Measurements from ENCODE around the gene ST3GAL5.

Gene ST3GAL5

GRCh38 chr2:85917887-85918795, 29.4 kb upstream of the ST3GAL5 start:
- in situ Hi-C loops (cut with MboI; ENCODE audit: low sequenced_read_pairs) = no loop called here

- in situ Hi-C loops (cut with MboI; ENCODE audit: low sequenced_read_pairs) = no loop called here
Measured at GRCh38 chr2:85915606-85916303, 27.0 kb upstream of the ST3GAL5 start.

- in situ Hi-C loops (cut with MboI; ENCODE audit: low sequenced_read_pairs) = no loop called here
Measured at GRCh38 chr2:85914922-85915321, 26.1 kb upstream of the ST3GAL5 start.

GRCh38 chr2:85913884-85914881, 25.4 kb upstream of the ST3GAL5 start:
- in situ Hi-C loops (cut with MboI; ENCODE audit: low sequenced_read_pairs) = no loop called here

- in situ Hi-C loops (cut with MboI; ENCODE audit: low sequenced_read_pairs) = no loop called here
Measured at GRCh38 chr2:85911814-85912692, 23.3 kb upstream of the ST3GAL5 start.

- in situ Hi-C loops (cut with MboI; ENCODE audit: low sequenced_read_pairs) = no loop called here
Measured at GRCh38 chr2:85911097-85911496, 22.3 kb upstream of the ST3GAL5 start.

GRCh38 chr2:85909005-85909404, 20.2 kb upstream of the ST3GAL5 start:
- in situ Hi-C loops (cut with MboI; ENCODE audit: low sequenced_read_pairs) = no loop called here

- in situ Hi-C loops (cut with MboI; ENCODE audit: low sequenced_read_pairs) = no loop called here
Measured at GRCh38 chr2:85908506-85908905, 19.7 kb upstream of the ST3GAL5 start.

- in situ Hi-C loops (cut with MboI; ENCODE audit: low sequenced_read_pairs) = no loop called here
Measured at GRCh38 chr2:85907671-85908157, 18.9 kb upstream of the ST3GAL5 start.

GRCh38 chr2:85906748-85907147, 18.0 kb upstream of the ST3GAL5 start:
- in situ Hi-C loops (cut with MboI; ENCODE audit: low sequenced_read_pairs) = no loop called here

GRCh38 chr2:85905891-85906290, 17.1 kb upstream of the ST3GAL5 start:
- in situ Hi-C loops (cut with MboI; ENCODE audit: low sequenced_read_pairs) = no loop called here

GRCh38 chr2:85905187-85905666, 16.4 kb upstream of the ST3GAL5 start:
- in situ Hi-C loops (cut with MboI; ENCODE audit: low sequenced_read_pairs) = no loop called here

- in situ Hi-C loops (cut with MboI; ENCODE audit: low sequenced_read_pairs) = no loop called here
Measured at GRCh38 chr2:85903849-85904248, 15.1 kb upstream of the ST3GAL5 start.

GRCh38 chr2:85902496-85902895, 13.7 kb upstream of the ST3GAL5 start:
- in situ Hi-C loops (cut with MboI; ENCODE audit: low sequenced_read_pairs) = no loop called here

GRCh38 chr2:85901155-85901554, 12.4 kb upstream of the ST3GAL5 start:
- in situ Hi-C loops (cut with MboI; ENCODE audit: low sequenced_read_pairs) = no loop called here

GRCh38 chr2:85900366-85900765, 11.6 kb upstream of the ST3GAL5 start:
- in situ Hi-C loops (cut with MboI; ENCODE audit: low sequenced_read_pairs) = no loop called here

- in situ Hi-C loops (cut with MboI; ENCODE audit: low sequenced_read_pairs) = no loop called here
Measured at GRCh38 chr2:85899849-85900248, 11.1 kb upstream of the ST3GAL5 start.

GRCh38 chr2:85899284-85899683, 10.5 kb upstream of the ST3GAL5 start:
- in situ Hi-C loops (cut with MboI; ENCODE audit: low sequenced_read_pairs) = no loop called here

GRCh38 chr2:85898881-85899280, 10.1 kb upstream of the ST3GAL5 start:
- in situ Hi-C loops (cut with MboI; ENCODE audit: low sequenced_read_pairs) = no loop called here

Measured in HL-60/S4 treated with retinoic acid at 250 ng/mL for 4 days and 3 days (cell line).